ENCODE data around the gene GNAZ.

GNAZ gene

DNA sequence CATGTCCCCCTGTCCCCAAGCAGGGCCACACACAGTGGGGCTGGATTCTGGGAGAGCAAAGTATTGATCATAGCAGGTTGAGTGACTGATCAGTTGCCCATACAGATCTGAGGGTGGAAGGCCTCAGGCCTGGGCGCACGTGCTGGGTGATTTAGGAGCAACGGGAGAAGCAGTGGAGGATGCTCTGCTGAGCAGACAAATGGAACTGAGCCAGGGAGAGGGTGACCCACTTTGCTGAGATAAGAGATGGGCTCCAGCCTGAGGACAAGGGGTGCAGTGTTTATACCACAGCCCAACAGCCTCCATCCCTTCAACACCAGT, 15.0 kb downstream of the GNAZ start:
- DNase-seq = no peak
- in situ Hi-C loops (cut with HindIII; ENCODE audit: low pct_ligation_motif_present, low pct_unique_long_range_greater_than_20kb, low sequenced_read_pairs) = no loop called here

- DNase-seq = no peak
- in situ Hi-C loops (cut with HindIII; ENCODE audit: low pct_ligation_motif_present, low pct_unique_long_range_greater_than_20kb, low sequenced_read_pairs) = no loop called here
Measured at GRCh38 chr22:23085785-23086184, 15.5 kb downstream of the GNAZ start.

GRCh38 chr22:23086263-23086662, 15.9 kb downstream of the GNAZ start:
- no peak for DNase-seq
- in situ Hi-C loops (cut with HindIII; ENCODE audit: low pct_ligation_motif_present, low pct_unique_long_range_greater_than_20kb, low sequenced_read_pairs) = no loop called here

GRCh38 chr22:23086787-23087186, 16.5 kb downstream of the GNAZ start:
- no peak for DNase-seq
- in situ Hi-C loops (cut with HindIII; ENCODE audit: low pct_ligation_motif_present, low pct_unique_long_range_greater_than_20kb, low sequenced_read_pairs) = no loop called here

DNA sequence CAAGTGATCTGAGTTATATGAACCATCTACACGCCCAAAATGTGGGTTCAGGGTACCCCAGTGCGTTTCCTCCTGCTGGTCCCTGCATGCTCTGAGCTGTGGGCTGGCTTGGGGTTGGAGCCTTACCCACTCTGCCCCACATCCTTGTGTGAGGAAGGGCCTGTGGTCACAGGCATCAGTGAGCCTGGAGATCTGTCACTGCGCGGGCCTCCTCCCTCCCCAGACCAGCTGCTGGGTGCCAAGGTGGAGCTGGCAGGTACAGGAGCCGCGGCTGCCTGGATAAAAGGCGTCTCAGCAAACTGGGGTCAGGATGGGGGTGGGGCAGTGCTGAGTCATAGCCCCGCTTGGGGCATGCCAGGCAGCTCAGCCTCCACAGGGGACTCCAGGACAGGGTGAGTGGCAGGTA, 17.9 kb downstream of the GNAZ start:
- in situ Hi-C loops (cut with HindIII; ENCODE audit: low pct_ligation_motif_present, low pct_unique_long_range_greater_than_20kb, low sequenced_read_pairs) = no loop called here
- DNase-seq = no peak

GRCh38 chr22:23089010-23089409, 18.7 kb downstream of the GNAZ start:
- in situ Hi-C loops (cut with HindIII; ENCODE audit: low pct_ligation_motif_present, low pct_unique_long_range_greater_than_20kb, low sequenced_read_pairs) = no loop called here
- DNase-seq = no peak

- in situ Hi-C loops (cut with HindIII; ENCODE audit: low pct_ligation_motif_present, low pct_unique_long_range_greater_than_20kb, low sequenced_read_pairs) = no loop called here
Measured at GRCh38 chr22:23089633-23090456, 19.5 kb downstream of the GNAZ start.

DNA sequence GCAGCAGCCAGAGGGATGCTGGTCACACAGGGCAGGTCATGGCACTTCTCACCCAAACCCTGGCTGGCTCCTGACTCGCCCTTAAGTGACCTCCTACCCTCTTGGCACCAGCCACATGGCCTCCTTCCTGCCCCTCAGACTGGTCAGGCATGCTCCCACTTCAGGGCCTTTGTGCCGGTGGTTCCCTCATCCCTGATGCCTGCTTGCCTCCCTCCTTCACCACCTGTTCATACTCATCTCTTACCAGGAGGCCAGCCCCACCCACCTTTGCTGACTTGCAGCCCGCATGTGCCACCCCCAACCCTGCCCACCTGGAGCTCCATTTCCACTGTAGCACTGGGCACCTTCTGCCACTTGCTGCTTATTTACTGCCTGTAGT, 20.1 kb downstream of the GNAZ start:
- in situ Hi-C loops (cut with HindIII; ENCODE audit: low pct_ligation_motif_present, low pct_unique_long_range_greater_than_20kb, low sequenced_read_pairs) = no loop called here
- no peak for DNase-seq

More at GRCh38 chr22:23089633-23090456, 19.5 kb downstream of the GNAZ start:
- DNase-seq = no peak

DNA sequence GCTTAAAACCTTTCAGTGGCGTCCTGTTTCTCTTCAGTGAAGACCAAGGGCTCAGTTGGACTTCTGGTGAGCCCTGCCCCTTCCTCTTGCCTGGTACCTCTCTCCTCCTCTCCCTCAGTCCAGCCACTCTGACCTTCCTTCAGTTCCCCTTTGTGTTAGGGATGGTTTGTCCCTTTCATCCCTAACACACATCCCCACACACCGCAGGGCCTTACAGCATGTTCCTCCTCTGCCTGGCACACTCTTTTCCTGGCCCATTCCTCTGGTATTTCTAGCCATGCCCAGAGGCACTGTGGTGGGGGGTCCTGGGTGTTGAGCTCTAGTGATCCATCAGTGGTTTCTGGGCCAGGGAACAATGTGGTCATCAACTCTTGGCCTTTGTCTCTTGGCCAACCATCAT, 21.4 kb downstream of the GNAZ start:
- no peak for DNase-seq
- in situ Hi-C loops (cut with HindIII; ENCODE audit: low pct_ligation_motif_present, low pct_unique_long_range_greater_than_20kb, low sequenced_read_pairs) = no loop called here

- in situ Hi-C loops (cut with HindIII; ENCODE audit: low pct_ligation_motif_present, low pct_unique_long_range_greater_than_20kb, low sequenced_read_pairs) = no loop called here
- no peak for DNase-seq
Measured at GRCh38 chr22:23092217-23092955, 22.1 kb downstream of the GNAZ start.

GRCh38 chr22:23093051-23093788, 22.9 kb downstream of the GNAZ start:
- in situ Hi-C loops (cut with HindIII; ENCODE audit: low pct_ligation_motif_present, low pct_unique_long_range_greater_than_20kb, low sequenced_read_pairs) = no loop called here
- no peak for DNase-seq

- no peak for DNase-seq
- in situ Hi-C loops (cut with HindIII; ENCODE audit: low pct_ligation_motif_present, low pct_unique_long_range_greater_than_20kb, low sequenced_read_pairs) = no loop called here
Measured at GRCh38 chr22:23094260-23094659, 23.9 kb downstream of the GNAZ start.

GRCh38 chr22:23094695-23095681, 24.7 kb downstream of the GNAZ start:
- in situ Hi-C loops (cut with HindIII; ENCODE audit: low pct_ligation_motif_present, low pct_unique_long_range_greater_than_20kb, low sequenced_read_pairs) = no loop called here
- no peak for DNase-seq

DNA sequence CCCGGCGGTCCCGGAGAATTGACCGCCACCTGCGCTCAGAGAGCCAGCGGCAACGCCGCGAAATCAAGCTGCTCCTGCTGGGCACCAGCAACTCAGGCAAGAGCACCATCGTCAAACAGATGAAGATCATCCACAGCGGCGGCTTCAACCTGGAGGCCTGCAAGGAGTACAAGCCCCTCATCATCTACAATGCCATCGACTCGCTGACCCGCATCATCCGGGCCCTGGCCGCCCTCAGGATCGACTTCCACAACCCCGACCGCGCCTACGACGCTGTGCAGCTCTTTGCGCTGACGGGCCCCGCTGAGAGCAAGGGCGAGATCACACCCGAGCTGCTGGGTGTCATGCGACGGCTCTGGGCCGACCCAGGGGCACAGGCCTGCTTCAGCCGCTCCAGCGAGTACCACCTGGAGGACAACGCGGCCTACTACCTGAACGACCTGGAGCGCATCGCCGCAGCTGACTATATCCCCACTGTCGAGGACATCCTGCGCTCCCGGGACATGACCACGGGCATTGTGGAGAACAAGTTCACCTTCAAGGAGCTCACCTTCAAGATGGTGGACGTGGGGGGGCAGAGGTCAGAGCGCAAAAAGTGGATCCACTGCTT, 25.5 kb downstream of the GNAZ start:
- in situ Hi-C loops (cut with HindIII; ENCODE audit: low pct_ligation_motif_present, low pct_unique_long_range_greater_than_20kb, low sequenced_read_pairs) = no loop called here
- DNase-seq = no peak

- in situ Hi-C loops (cut with HindIII; ENCODE audit: low pct_ligation_motif_present, low pct_unique_long_range_greater_than_20kb, low sequenced_read_pairs) = no loop called here
- DNase-seq = no peak
Measured at GRCh38 chr22:23097412-23098229, 27.3 kb downstream of the GNAZ start.

- in situ Hi-C loops (cut with HindIII; ENCODE audit: low pct_ligation_motif_present, low pct_unique_long_range_greater_than_20kb, low sequenced_read_pairs) = no loop called here
- no peak for DNase-seq
Measured at GRCh38 chr22:23098230-23098705, 27.9 kb downstream of the GNAZ start.

All from ACHN (cell line).